ENCODE measurements around the gene PUM1. TPM values are rescaled to one million over a fixed set of nuclear protein-coding genes. Genes with fewer than 3 reads are reported as not detected.

PUM1 gene
- total RNA-seq, 1 experiment from 2014 or later: 64.4 TPM

DNA sequence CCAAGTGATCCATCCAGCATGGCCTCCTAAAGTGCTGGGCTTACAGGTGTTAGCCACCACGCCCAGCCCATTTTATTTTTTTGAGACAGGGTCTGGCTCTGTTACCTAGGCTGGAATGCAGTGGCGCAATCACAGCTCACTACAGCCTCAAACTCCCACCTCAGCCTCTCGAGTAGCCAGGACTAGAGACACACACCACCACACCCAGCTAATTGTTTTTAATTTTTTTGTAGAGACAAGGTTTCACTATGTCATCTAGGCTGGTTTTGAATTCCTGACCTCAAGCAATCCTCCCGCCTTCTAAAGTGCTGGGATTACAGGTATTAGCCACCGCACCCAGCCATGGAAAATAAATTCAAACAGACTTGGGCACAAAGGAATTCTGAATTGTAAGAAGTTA, 31.9 kb downstream of the PUM1 start:
- in situ Hi-C loops (cut with HindIII; ENCODE audit: low sequenced_read_pairs): no loop called here
- no peak for DNase-seq (ENCODE audit: low spot score)

DNA sequence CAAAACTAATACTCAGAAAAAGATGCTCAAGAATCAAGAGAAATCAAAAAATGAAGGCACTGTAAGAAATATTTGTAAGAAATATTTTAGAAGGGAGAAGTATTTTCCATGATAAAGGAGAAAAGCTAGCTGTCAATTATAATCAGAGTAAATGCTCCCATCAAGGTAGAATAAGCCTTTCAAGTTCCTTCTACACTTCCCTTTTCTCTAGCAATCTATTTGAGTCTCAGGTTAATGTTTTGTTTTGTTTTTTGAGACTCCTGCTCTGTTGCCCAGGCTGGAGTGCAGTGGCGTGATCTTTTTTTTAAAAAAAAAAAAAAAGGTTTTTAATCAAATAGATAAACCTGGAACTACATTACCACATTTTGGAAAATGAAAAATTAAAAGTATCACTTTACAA, 33.3 kb downstream of the PUM1 start:
- no peak for DNase-seq (ENCODE audit: low spot score)
- in situ Hi-C loops (cut with HindIII; ENCODE audit: low sequenced_read_pairs): no loop called here

DNA sequence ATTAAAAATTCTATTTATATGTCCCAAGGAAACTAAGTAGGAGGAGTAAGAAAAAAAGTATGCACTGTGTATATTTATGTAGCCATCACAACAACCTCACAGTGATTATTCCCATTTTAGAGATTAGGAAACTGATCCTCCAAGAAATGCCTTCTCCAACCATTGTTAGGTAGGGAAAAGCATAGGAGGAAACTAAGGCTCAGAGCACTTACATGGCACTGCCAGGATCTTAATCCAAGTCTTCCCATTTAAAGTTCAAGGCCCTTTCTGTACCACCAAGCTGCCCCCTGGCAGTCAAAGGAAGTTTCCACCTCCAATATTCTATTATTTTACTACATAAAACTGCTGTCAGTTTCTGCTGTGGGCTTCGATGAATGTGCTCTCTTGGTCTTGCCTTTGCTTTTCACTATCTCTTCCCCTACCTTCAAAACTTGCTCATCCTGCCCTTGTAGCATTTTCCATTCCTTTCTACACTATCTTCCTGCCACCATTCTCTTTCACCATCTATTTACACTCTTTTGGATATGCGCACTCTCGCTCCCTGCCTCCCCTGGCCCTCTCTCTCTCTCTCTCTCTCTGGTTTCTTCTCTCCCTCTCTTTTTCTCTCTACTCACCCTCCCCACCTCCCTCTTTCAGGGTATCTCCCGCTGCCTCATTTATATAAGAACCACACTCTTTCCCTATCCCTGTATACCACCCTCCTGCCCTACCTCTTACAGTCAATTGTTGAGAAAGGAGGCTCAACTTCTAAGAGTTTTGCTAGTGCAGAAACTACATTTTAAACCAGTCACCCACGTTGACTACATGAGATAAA, 34.0 kb downstream of the PUM1 start:
- in situ Hi-C loops (cut with HindIII; ENCODE audit: low sequenced_read_pairs): no loop called here
- no peak for DNase-seq (ENCODE audit: low spot score)

DNA sequence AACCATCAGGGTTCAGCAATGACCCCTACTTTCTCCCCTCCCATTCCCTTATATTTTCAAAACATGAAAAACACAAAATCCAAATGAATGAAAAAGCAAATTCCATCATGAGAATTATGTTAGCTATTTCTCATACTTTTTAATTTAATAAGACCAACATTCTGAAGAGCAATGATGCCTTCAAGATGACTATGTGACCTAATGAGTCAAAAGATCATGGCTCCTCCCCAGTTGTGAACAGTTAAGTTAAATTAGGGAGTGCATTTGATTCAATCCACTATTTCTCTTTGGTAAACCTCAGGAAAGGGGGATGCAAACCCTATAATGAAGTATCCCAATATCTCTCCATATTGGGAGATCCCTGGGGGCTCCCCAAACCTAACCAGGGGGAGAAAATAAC, 36.5 kb downstream of the PUM1 start:
- in situ Hi-C loops (cut with HindIII; ENCODE audit: low sequenced_read_pairs): no loop called here
- DNase-seq (ENCODE audit: low spot score): no peak

DNA sequence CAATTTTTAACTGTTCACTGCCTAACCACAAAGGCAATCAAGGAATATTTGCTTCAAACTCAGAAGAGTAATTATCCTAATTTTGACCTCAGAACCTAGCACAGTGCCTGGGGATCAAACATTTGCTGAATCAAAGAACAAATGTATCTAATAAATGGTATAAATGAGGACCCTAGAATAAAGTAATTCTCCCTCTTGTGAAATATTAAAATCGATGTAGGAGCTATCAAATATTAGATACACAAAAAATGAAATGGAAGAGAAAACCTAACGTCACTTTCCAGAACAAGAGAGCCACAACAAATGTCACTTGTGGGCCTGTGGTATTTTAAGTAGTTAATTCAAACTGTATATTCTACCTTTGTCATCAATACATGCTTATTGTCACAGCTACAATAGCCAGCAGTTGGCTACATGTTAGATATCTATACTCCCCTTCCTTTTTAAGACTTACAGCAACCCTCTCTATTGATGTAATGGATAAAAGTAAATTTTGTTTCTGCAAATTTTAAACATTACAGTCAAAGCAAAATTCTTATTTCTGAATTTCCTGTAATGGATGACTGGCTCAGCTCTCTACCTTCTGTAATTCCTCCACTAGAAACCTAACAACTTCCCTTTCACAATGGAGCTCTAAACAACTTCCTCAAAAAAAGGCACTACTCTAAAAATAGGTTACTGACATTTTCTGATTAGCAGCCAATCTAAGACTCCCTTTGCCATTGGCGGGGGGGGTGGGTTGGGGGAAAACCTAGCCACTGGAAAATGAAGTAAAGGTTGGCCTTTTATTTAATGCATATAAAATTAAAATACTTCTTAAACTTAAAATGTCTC, 37.6 kb downstream of the PUM1 start:
- no peak for DNase-seq (ENCODE audit: low spot score)
- in situ Hi-C loops (cut with HindIII; ENCODE audit: low sequenced_read_pairs): no loop called here

DNA sequence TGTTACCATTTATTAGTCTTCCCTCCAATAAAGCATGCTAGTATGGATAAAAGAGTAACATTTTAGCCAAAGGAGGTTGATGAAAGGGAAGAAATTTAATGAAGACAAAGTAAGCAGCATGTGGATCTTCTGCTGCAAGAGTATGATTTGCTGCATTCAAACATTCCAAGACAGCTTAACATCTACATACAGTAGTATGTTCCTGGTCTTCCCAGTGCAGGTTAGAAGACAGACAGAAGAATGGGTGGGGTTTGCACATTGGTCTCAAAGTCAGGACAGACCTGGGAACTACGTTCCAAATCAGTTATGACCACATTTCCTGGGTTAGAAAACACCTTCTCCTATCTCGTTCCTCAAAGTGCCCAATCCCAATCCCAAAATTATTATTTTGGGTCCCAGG, 43.3 kb downstream of the PUM1 start:
- in situ Hi-C loops (cut with HindIII; ENCODE audit: low sequenced_read_pairs): loop anchor here (25.0 kb wide), 1 partner anchor 140 kb away; no protein-coding TSS in a partner anchor
- no peak for DNase-seq (ENCODE audit: low spot score)

DNA sequence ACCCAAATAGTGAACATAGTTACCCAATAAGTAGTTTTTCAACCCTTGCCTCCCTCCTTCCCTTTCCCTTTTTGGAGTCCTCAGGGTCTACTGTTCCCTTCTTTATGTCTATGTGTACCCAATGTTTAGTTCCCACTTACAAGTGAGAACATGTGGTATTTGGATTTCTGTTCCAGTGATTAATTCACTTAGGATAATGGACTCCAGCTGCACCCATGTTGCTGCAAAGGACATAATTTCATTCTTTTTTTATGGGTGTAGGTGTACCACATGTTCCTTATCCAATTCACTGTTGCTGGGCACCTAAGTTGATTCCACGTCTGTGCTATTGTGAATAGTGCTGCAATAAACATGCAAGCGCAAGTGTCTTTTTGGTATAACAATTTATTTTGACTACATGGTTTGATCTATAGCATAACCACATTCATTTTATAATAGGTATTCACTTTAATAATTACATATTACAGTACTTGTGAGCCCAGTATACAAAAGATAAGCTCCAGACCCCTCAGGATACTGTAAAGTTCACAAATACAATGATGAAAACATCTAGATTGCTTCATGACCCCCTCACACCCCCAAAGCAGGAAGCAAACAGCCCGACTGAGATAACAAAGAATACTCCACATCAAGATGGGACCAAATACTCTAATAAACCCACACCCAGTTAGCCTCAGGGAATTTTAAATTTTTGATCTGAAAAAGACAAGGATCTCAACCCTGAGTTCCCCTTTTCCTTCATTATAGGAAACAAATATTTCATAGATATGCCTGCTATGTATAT, 45.3 kb downstream of the PUM1 start:
- in situ Hi-C loops (cut with HindIII; ENCODE audit: low sequenced_read_pairs): loop anchor here (25.0 kb wide), 1 partner anchor 142 kb away; no protein-coding TSS in a partner anchor
- no peak for DNase-seq (ENCODE audit: low spot score)

DNA sequence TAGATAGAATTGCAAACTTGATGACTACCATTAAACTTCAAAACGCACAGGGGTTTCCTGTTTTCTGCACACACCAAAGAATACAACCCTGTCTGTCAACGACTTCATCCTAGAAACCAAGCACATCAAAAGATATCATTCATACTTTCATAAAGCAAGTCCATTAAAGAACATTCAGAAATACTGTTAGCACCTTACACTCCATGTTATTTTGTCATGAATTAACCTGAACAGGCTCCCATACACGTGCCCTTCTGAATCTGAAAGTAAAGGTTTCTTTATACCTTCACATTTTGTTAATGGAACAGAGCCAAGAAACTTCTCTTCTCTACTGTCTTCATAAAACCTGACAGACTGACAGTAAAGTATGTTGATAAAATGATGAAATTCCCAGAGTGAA, 46.1 kb downstream of the PUM1 start:
- DNase-seq (ENCODE audit: low spot score): no peak
- in situ Hi-C loops (cut with HindIII; ENCODE audit: low sequenced_read_pairs): loop anchor here (25.0 kb wide), 1 partner anchor 143 kb away; no protein-coding TSS in a partner anchor

DNA sequence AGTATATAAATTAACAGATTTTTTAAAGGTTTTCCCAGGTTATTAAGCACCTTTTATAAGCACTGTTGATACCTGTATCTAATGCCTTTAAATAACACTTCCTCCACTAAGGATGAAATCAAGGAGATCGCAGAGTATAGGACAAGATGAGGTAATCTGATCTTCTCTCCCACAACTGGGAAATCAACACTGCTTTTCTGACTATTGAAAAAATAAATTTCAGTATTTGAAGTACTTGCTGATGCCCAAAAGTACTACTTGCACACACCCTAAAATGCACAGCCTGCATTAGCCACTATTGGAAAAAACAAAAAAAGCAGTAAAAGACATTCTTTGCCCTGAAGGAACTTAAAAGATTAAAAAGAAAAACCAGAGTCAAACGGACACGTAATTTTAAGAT, 48.6 kb downstream of the PUM1 start:
- in situ Hi-C loops (cut with HindIII; ENCODE audit: low sequenced_read_pairs): loop anchor here (25.0 kb wide), 1 partner anchor 145 kb away; no protein-coding TSS in a partner anchor
- no peak for DNase-seq (ENCODE audit: low spot score)

DNA sequence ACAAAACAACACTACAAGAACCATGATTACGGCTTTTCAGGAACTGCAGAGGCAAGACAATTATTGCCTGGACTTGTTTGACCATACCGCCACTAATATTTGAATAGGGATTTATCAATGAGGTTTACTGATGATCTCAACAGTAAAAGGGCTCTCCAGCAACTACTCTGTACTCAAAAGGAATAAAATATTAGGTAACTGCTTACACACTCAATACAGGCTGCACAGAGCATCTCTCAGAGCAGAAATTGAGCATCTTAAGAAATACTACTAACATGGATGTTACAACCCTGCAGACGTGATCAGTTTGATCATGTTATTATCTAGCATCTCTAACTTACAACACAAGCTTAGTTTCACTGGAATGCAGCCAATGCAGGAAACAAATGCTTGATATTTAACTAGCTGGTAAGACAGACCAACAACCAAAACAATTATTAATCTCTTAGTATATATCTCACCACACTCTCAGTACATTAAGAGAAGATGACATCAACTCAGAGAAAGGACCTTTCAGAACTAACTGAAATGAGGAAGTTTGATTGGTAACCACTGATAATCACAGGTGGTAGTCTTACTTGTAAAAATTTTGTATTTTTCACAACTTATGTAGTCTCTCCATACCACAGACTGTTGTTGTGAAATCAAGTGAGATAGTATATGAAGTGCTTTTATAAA, 52.2 kb downstream of the PUM1 start:
- no peak for DNase-seq (ENCODE audit: low spot score)
- in situ Hi-C loops (cut with HindIII; ENCODE audit: low sequenced_read_pairs): loop anchor here (25.0 kb wide), 1 partner anchor 149 kb away; no protein-coding TSS in a partner anchor

DNA sequence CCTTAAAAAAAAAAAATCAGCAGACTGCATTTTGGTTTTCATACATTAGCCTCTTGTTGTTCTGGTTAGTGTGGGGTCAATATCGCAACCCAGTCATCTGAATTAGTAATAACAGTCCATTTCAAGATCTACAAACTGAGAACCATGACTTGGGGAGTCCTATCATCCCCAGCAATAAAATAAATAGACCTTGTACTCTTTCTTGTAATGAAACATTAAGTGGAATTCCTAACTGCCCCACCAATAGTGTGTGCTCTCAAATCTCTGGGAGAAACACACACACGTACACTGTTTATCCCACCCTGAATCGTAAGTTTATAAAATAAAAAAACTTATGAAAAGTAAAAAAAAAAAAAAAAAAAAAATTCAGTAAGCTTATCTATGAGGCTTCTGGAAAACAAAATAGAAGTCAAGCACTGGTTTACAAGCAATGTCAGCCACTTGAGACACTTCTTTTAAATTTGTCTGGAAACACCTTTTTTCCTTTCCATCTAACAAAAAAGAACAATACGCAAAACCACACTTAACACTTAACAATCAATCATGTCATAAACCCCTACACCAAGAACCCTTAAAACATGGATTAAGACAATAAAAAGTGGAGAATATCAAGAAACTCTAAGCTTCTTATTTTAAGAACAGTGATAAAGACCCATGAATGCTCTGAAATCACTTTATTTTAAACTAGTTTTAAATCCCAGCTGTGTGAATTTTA, 53.1 kb downstream of the PUM1 start:
- DNase-seq (ENCODE audit: low spot score): no peak
- in situ Hi-C loops (cut with HindIII; ENCODE audit: low sequenced_read_pairs): loop anchor here (25.0 kb wide), 1 partner anchor 150 kb away; no protein-coding TSS in a partner anchor

DNA sequence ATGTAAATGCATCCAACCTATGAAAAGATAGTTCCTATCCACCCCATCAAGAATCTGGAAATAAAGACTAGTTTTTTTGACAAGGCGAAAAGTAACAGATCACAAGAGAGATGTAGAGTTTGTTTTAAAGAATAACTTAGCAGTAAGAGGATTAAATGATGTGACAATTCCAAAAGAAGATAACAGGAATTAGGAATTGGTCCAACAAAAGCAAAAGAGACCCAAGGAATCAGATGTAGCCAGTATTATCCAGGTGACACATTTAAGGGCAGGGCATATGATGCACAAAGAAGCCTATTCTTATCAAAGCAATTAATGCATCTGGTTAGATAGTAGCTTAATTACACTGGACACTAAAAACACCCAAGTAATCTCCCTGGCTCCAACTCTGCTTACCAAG, 53.8 kb downstream of the PUM1 start:
- no peak for DNase-seq (ENCODE audit: low spot score)
- in situ Hi-C loops (cut with HindIII; ENCODE audit: low sequenced_read_pairs): loop anchor here (25.0 kb wide), 1 partner anchor 151 kb away; no protein-coding TSS in a partner anchor

DNA sequence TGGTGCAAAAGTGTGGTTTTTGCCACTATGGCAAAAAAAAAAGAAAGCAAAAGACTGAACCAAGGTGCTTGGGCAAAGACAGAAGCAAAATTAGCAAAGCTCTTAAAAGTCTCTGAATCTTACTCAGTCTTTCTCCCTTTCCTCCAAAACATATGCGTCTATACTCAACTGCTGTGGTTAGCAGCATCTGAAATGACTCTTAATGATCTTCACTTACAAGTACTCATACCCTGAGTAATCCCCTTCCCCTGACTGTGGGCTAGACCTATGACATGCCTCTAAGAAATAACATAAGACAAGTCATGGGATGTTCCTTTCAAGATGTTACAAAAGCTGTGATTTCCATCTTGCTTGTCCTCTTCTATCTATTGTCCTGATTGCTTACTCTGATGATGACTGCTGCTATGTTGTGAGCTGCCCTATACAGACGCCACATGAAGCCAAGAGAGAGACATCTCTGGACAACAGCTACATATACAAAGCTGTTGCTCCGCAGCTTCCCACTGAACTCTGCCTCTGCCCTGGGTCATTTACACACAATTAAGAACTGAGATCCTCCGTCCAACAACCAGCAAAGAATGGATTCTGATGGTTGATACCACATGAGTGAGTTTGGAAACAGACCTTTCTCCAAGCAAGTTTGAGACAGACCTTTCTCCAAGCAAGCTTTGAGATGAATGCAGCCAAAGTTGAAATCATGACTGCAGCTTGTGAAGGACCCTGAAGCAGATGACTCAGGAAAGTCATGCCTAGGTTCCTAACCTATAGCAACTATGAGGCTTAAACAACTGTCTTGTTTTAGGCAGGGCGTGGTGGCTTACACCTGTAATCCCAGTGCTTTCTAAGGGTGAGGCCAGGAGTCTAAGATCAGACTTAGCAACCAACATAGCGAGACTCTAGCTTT, 55.2 kb downstream of the PUM1 start:
- in situ Hi-C loops (cut with HindIII; ENCODE audit: low sequenced_read_pairs): loop anchor here (25.0 kb wide), 1 partner anchor 152 kb away; no protein-coding TSS in a partner anchor
- peak; percentile 30 for DNase-seq (ENCODE audit: low spot score)

DNA sequence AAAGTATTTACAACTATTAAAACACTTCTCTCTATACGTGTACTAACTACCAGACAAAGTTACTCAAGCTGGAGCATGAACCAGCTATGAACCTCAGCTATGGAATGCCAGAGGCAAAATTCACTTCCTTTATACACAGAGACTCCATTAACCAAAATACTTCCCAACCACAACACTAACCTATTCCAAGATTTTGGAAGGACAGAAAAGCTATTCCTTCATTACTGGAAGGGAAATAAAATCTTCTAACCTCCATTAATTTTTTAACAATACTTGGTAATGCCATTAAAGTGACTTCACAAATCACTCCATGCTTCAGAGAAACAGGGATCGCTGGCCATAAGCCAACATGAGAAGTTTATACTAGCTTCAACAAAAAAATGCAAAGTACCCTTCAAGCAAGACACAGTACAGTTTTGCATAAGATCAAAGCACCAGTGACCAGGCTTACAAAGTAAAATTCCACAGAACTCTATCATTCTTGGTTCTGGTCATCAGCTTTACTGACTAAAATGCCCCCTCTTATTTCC, 58.0 kb downstream of the PUM1 start:
- in situ Hi-C loops (cut with HindIII; ENCODE audit: low sequenced_read_pairs): loop anchor here (25.0 kb wide), 1 partner anchor 155 kb away; no protein-coding TSS in a partner anchor
- no peak for DNase-seq (ENCODE audit: low spot score)

DNA sequence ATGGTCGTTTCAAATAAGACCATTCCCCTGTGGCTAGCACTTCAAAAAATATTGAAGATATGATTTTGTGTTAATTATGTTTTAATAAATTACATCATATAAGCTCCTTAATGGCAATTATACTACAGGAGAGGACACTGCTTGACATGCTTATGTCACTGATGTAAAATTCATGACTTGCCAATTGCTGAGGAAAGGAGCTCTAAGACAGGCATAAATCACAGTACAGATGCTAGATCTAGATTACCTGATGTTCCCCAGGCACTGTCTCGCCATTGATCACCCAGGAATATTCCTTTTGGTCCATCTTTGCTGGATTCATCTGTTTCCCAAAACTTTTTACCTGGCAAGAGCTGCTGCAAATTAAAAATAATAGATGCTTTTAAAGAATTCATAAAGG, 58.8 kb downstream of the PUM1 start:
- in situ Hi-C loops (cut with HindIII; ENCODE audit: low sequenced_read_pairs): loop anchor here (25.0 kb wide), 1 partner anchor 156 kb away; no protein-coding TSS in a partner anchor

DNA sequence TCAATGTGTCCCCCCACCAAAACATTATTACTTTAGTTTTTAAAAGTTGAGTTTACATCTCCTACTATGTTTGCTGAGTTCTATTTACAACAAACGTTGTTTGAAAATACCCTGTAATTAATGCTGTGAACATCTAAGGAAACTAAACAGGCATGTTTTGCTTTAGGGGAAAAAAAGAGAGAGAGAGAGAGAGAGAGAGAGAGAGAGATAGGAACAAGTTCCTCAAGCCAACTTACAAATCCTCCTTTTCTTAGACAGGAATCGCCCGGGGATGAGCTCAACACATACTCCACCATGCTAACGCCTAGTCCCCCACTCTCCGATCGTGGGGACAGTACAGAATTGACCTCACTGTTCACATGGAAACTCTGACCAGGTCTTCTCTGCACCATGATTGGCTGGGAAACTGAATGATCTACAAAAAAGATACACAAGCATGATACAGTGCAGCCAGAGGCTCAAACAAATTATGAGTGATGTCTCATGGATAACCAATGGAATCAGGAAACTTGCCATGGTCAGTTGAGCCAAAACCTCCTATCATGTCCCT, 59.8 kb downstream of the PUM1 start:
- in situ Hi-C loops (cut with HindIII; ENCODE audit: low sequenced_read_pairs): loop anchor here (25.0 kb wide), 1 partner anchor 157 kb away; no protein-coding TSS in a partner anchor
- no peak for DNase-seq (ENCODE audit: low spot score)

More for the DNA sequence above, 58.8 kb downstream of the PUM1 start:
- DNase-seq (ENCODE audit: low spot score): no peak

Measured in G401 (cell line).